ENCODE measurements around the gene DUSP2. TPM values are rescaled to one million over a fixed set of nuclear protein-coding genes. Genes with fewer than 3 reads are reported as not detected.

DUSP2 gene
- total and polyA plus RNA-seq, 8 donors = 0.32 to 3.1 (median 1.3) TPM

GRCh38 chr2:96140941-96141623 lies 4.2 kb downstream of the DUSP2 start:
- Histone ChIP-seq H3K4me1 (no peaks in the 10 kb centered on the region), H3K4me3 (no peak overlapping the region), H3K9me3 (no peaks in the 10 kb centered on the region), H3K36me3 (no peaks in the 10 kb centered on the region), H3K27ac (no peak overlapping the region), H3K27me3 (no peaks in the 10 kb centered on the region)
- ATAC-seq = no peak
- intact Hi-C loops (cut with DNase I) = no loop called here
- no peak for FAIRE-seq
- DNase-seq = peak in 3 of 6 donors; percentile 9 to 45 (median 39)
- TF ChIP-seq CTCF (IDR thresholded peaks at IDR 0.05) = no peak
- WGBS, 2 donors = 86 to 97% methylated on average over 12 to 13 of the region's 13 CpGs

GRCh38 chr2:96139181-96139758 lies 6.0 kb downstream of the DUSP2 start:
- 80 to 86% methylated on average over 7 of the region's 7 CpGs for WGBS, 2 donors
- FAIRE-seq (no peak), DNase-seq (peak in 2 of 6 donors; percentile 6 to 27), ATAC-seq (no peak)
- H3K9me3 ChIP-seq = no peaks in the 10 kb centered on the region
- no peaks in the 10 kb centered on the region for H3K27me3 ChIP-seq
- H3K4me1 ChIP-seq = no peaks in the 10 kb centered on the region
- H3K27ac ChIP-seq = no peak overlapping the region
- no peaks in the 10 kb centered on the region for H3K36me3 ChIP-seq
- intact Hi-C loops (cut with DNase I) = no loop called here
- no peak overlapping the region for H3K4me3 ChIP-seq
- TF ChIP-seq CTCF (IDR thresholded peaks at IDR 0.05) = no peak

GRCh38 chr2:96138179-96139145 lies 6.8 kb downstream of the DUSP2 start, which contains the start of gene ASTL:
TSS of gene ASTL (minus strand) at chr2:96138502. CDS start at chr2:96138436, 66 bp downstream.
- Histone ChIP-seq H3K27ac (no peak within 1 kb of the TSS), H3K4me1 (no peaks in the 10 kb centered on the region), H3K4me3 (peak within 1 kb of the TSS in 2 of 4 donors; percentile 15 to 20), H3K36me3 (no peaks in the 10 kb centered on the region), H3K9me3 (no peaks in the 10 kb centered on the region), H3K27me3 (no peaks in the 10 kb centered on the region)
- TF ChIP-seq CTCF (IDR thresholded peaks at IDR 0.05) = peak in 3 of 4 donors; percentile 20 to 40 (median 36)
- intact Hi-C loops (cut with DNase I) = no loop called here
- FAIRE-seq (no peak), ATAC-seq (peak; percentile 81 to 90 (median 86)), DNase-seq (peak; percentile 68 to 86 (median 78))
- 6% methylated on average over 14 to 17 of the region's 17 CpGs for WGBS, 2 donors

- WGBS, 2 donors = 76 to 80% methylated on average over 15 of the region's 15 CpGs
- DNase-seq = peak in 3 of 6 donors; percentile 14 to 50 (median 43)
- no peak for TF ChIP-seq CTCF (IDR thresholded peaks at IDR 0.05)
- peak in 1 of 4 donors; percentile 9 for ATAC-seq
- Histone ChIP-seq H3K36me3 (no peaks in the 10 kb centered on the region), H3K9me3 (no peaks in the 10 kb centered on the region), H3K4me1 (no peaks in the 10 kb centered on the region), H3K27ac (no peak overlapping the region), H3K27me3 (no peaks in the 10 kb centered on the region), H3K4me3 (no peak overlapping the region)
- intact Hi-C loops (cut with DNase I) = no loop called here
- no peak for FAIRE-seq
Measured at GRCh38 chr2:96137321-96138178, 7.7 kb downstream of the DUSP2 start.

All from pancreas (tissue), 10 donors.